NT2/D1 (cell line): Measurements from ENCODE around the gene APEX1.
"Not testable (repeated sequence)": the region's sequence is repeated elsewhere in the genome, so short reads cannot be mapped to it uniquely, and the experiment has no call there.

Source experiments
- DNase-seq: peaks from one replicate; pipeline ENCODE4 v3.0.0-alpha.2; 2011; ENCODE audit warnings: low read depth, low spot score
- H3K27me3 ChIP-seq: 2 replicates; pipeline ENCODE4 v1.6.0; 2011; ENCODE audit warnings: mild to moderate bottlenecking; ENCODE audit not compliant: insufficient read length, insufficient read depth
- H3K36me3 ChIP-seq: 2 replicates; pipeline ENCODE4 v1.6.1; 2011; ENCODE audit warnings: mild to moderate bottlenecking, low read length, mixed read lengths; ENCODE audit not compliant: insufficient read depth, insufficient read length
- H3K4me1 ChIP-seq: 2 replicates; pipeline ENCODE4 v1.5.1; 2011; ENCODE audit not compliant: insufficient read depth, insufficient read length
- H3K4me3 ChIP-seq: 2 replicates; pipeline ENCODE4 v1.5.1; 2011; ENCODE audit warnings: low read depth; ENCODE audit not compliant: insufficient read length
- H3K9ac ChIP-seq: 2 replicates; pipeline ENCODE4 v1.6.0; 2011; ENCODE audit warnings: low read depth; ENCODE audit not compliant: insufficient read length
- H3K9me3 ChIP-seq: 2 replicates; pipeline ENCODE4 v1.5.1; 2011; ENCODE audit warnings: mild to moderate bottlenecking, low read length; ENCODE audit not compliant: insufficient read depth
- SUZ12 ChIP-seq: IDR thresholded peaks from 2 replicates; pipeline ENCODE4 v1.6.1; 2011; ENCODE audit not compliant: insufficient read length, insufficient read depth; ENCODE audit errors: extremely low read depth
- YY1 ChIP-seq: IDR thresholded peaks from 2 replicates; pipeline ENCODE4 v1.6.1; 2011; ENCODE audit not compliant: insufficient read length, insufficient read depth
- ZNF274 ChIP-seq: IDR thresholded peaks from 2 replicates; pipeline ENCODE4 v1.6.1; 2011; ENCODE audit warnings: mild to moderate bottlenecking, low read depth, low read length

APEX1 gene

GRCh38 chr14:20494935-20495766 lies 40.1 kb downstream of the APEX1 start:
- no peaks in the 10 kb centered on the region for H3K4me1 ChIP-seq
- no peaks in the 10 kb centered on the region for H3K36me3 ChIP-seq
- H3K9ac ChIP-seq: no peak overlapping the region
- TF ChIP-seq SUZ12 (no peak), YY1 (no peak), ZNF274 (no peak)
- no peak overlapping the region for H3K4me3 ChIP-seq
- peaks cover 33% of the 10 kb centered on the region for H3K9me3 ChIP-seq
- no peaks in the 10 kb centered on the region for H3K27me3 ChIP-seq
- DNase-seq: no peak

GRCh38 chr14:20498622-20499021 lies 43.6 kb downstream of the APEX1 start:
- Histone ChIP-seq H3K36me3 (no peaks in the 10 kb centered on the region), H3K9me3 (peaks cover 22% of the 10 kb centered on the region), H3K9ac (no peak overlapping the region), H3K27me3 (no peaks in the 10 kb centered on the region), H3K4me3 (no peak overlapping the region), H3K4me1 (no peaks in the 10 kb centered on the region)
- TF ChIP-seq SUZ12 (no peak), YY1 (no peak), ZNF274 (no peak)
- DNase-seq: no peak

- H3K27me3 ChIP-seq: no peaks in the 10 kb centered on the region
- peak; percentile 32 for DNase-seq
- no peak overlapping the region for H3K9ac ChIP-seq
- H3K4me3 ChIP-seq: no peak overlapping the region
- no peaks in the 10 kb centered on the region for H3K4me1 ChIP-seq
- no peaks in the 10 kb centered on the region for H3K36me3 ChIP-seq
- TF ChIP-seq SUZ12 (no peak), ZNF274 (no peak), YY1 (no peak)
- H3K9me3 ChIP-seq: peaks cover 19% of the 10 kb centered on the region
Measured at GRCh38 chr14:20499108-20499507, 44.1 kb downstream of the APEX1 start.

- Histone ChIP-seq H3K27me3 (no peaks in the 10 kb centered on the region), H3K9ac (no peak overlapping the region), H3K4me3 (no peak overlapping the region), H3K36me3 (no peaks in the 10 kb centered on the region), H3K9me3 (peaks cover 18% of the 10 kb centered on the region), H3K4me1 (no peaks in the 10 kb centered on the region)
- no peak for DNase-seq
- TF ChIP-seq YY1 (no peak), SUZ12 (no peak), ZNF274 (no peak)
Measured at GRCh38 chr14:20499881-20500280, 44.9 kb downstream of the APEX1 start.

GRCh38 chr14:20501346-20501745 lies 46.3 kb downstream of the APEX1 start:
- H3K4me1 ChIP-seq: no peaks in the 10 kb centered on the region
- no peak overlapping the region for H3K4me3 ChIP-seq
- no peak for DNase-seq
- no peaks in the 10 kb centered on the region for H3K27me3 ChIP-seq
- peaks cover 4% of the 10 kb centered on the region; the same call in 1 of the 2 replicates for H3K9me3 ChIP-seq
- no peaks in the 10 kb centered on the region for H3K36me3 ChIP-seq
- TF ChIP-seq ZNF274 (no peak), YY1 (no peak), SUZ12 (no peak)
- H3K9ac ChIP-seq: no peak overlapping the region

- DNase-seq: no peak
Measured at GRCh38 chr14:20503898-20504297, 48.9 kb downstream of the APEX1 start.

GRCh38 chr14:20506276-20506675 lies 51.2 kb downstream of the APEX1 start:
- not testable (repeated sequence) for DNase-seq, H3K9ac ChIP-seq, H3K4me3 ChIP-seq, H3K27me3 ChIP-seq, H3K9me3 ChIP-seq, H3K4me1 ChIP-seq, H3K36me3 ChIP-seq

More at GRCh38 chr14:20503898-20504297, 48.9 kb downstream of the APEX1 start:
- no peak for TF ChIP-seq YY1
- H3K4me3 ChIP-seq: no peak overlapping the region
- no peaks in the 10 kb centered on the region for H3K36me3 ChIP-seq
- H3K27me3 ChIP-seq: no peaks in the 10 kb centered on the region
- H3K9me3 ChIP-seq: no peaks in the 10 kb centered on the region
- H3K9ac ChIP-seq: no peak overlapping the region
- no peaks in the 10 kb centered on the region for H3K4me1 ChIP-seq

- not testable (repeated sequence) for DNase-seq, H3K4me1 ChIP-seq, H3K9me3 ChIP-seq, H3K9ac ChIP-seq, H3K27me3 ChIP-seq, H3K4me3 ChIP-seq, H3K36me3 ChIP-seq
Measured at GRCh38 chr14:20506752-20507151, 51.7 kb downstream of the APEX1 start.
